Right lobe of liver (tissue), 4 donors: ENCODE results near the gene GALNT7.

Experiments used
- CTCF ChIP-seq, 4 donors: fragments of 200-600 bp in 3 of 4; fragments of 450-650 bp in 1 of 4; IDR thresholded peaks; one replicate each; pipeline versions ENCODE4 v1.5.1 to v1.8.0; 2016 to 2022; ENCODE audit warnings: antibody characterized with exemption in 4 of 4, mild to moderate bottlenecking in 2 of 4
- POLR2A ChIP-seq: fragments of 450-650 bp; IDR thresholded peaks from one replicate; pipeline ENCODE4 v1.6.1; 2017; ENCODE audit warnings: antibody characterized with exemption, mild to moderate bottlenecking
- donor health status: DM: no; HTN: no; CAD: no.
- donor health status: DM: no; HTN: no; CAD: no.
- donor health status: DM: no; HTN: yes; CAD: no.

- TF ChIP-seq CTCF (IDR thresholded peaks at IDR 0.05) = no peak
- no peak for TF ChIP-seq POLR2A
Measured at GRCh38 chr4:173332021-173332487, 163.4 kb downstream of the GALNT7 start.
